HG03066 (cell line): Measurements from ENCODE around the gene GPSM1.

ENCODE experiments used
- ATAC-seq: cut with Tn5 transposase; IDR thresholded peaks from one replicate; pipeline ENCODE4 v1.9.1; 2021; ENCODE audit warnings: low read depth; ENCODE audit not compliant: unreplicated experiment

Gene GPSM1

DNA sequence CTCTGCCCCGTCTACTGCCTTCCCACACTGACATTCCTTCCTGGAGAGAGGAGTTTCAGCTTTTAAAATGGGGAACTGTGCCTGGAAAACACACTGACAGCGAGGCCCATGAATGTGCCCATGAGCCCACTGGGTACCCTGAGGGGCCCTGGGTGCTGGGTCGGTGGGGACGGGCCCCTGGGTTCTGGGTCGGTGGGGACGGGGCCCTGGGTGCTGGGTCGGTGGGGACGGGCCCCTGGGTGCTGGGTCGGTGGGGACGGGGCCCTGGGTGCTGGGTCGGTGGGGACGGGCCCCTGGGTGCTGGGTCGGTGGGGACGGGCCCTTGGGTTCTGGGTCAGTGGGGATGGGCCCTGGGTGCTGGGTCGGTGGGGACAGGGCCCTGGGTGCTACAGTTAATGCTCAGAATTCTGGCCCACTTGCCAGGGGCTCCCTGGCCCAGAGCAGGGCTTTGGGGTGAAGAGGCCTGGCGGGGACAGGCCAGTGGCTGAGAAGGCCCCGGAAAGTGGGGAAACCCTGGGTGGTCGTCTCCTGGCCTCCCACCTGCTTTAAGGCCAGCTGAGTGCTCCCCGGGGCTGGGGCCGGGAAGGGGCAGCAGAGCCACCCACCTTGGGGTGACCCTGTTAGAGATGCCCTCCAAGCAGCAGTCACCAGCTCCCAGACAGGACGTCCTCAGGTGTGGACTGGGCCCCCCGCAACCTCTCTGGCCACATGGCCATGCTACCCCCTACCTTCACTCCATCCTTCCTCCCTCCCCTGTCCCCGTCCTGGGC lies 2.5 kb downstream of the GPSM1 start:
- ATAC-seq = no peak

GRCh38 chr9:136330406-136330990 lies 3.2 kb downstream of the GPSM1 start:
- no peak for ATAC-seq

GRCh38 chr9:136331030-136331429 lies 3.7 kb downstream of the GPSM1 start:
- no peak for ATAC-seq

DNA sequence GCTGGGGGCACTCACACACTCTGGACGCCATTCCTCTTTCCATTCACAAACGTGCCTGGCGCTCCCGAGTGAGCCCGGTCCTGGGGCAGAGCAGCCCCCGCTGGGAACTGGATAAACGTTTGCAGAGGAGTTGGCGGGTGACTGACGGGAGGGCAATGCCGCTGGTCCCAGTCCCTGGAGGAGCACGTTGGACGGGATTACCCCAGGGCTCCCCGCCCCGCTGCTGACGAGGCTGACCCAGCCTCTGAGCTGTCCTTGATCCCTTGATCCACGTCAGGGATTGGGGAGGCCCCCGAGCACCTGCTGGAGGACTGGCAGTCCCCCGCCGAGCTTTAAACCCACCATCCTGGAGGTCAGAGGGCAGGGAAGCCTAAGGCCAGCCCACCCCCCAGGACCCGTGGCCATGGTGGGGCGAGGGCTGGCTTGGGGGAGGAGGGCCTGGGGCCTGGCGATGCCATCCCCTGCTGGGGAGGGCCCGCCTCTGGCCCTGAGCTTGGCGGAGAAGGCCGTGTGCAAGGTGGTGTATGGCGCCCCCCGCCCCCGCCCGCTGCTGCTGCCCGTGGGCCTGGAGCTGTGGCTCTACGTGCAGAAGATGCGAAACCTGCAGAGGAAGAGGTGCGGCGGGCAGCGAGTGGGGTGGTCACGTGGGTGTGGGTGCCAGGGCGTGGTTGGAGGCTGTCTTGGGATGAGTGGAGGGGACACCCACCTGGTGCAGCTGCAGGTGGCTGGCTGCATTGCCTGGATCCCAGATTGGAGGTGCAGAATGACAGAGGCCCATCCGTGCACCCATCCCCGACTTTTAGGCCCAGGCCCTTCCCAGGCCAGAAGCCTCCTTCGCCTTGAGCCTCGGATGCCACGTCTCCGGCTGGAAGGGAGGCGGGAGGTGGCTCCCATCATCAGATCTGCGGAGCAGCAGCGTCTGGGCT lies 4.5 kb downstream of the GPSM1 start:
- ATAC-seq = no peak

GRCh38 chr9:136332482-136332983 lies 5.2 kb downstream of the GPSM1 start:
- ATAC-seq = no peak

DNA sequence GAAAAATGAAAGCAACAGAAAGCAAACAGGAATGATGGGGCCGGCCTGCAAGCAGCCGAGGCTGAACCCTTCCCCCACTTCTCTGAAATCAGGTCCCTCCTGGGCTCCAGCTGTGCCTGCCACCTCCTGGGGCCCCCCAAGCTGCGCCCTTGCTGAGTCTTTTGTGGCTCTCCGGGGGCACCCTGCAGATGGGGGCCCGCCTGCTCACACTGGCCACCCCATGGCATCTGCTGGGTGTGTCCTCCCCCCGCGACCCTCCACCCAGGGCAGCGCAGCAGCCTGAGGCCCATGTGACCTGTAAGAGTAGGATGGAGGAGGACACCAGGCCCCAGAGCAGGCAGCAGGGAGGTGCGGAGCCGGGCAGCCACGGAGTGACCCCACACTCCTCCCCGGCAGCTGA lies 5.7 kb downstream of the GPSM1 start:
- no peak for ATAC-seq

GRCh38 chr9:136333486-136333885 lies 6.1 kb downstream of the GPSM1 start:
- no peak for ATAC-seq

- no peak for ATAC-seq
Measured at GRCh38 chr9:136334541-136334940, 7.2 kb downstream of the GPSM1 start.

GRCh38 chr9:136335296-136336155 lies 8.2 kb downstream of the GPSM1 start:
- no peak for ATAC-seq

- no peak for ATAC-seq
Measured at GRCh38 chr9:136336156-136336870, 9.0 kb downstream of the GPSM1 start.

DNA sequence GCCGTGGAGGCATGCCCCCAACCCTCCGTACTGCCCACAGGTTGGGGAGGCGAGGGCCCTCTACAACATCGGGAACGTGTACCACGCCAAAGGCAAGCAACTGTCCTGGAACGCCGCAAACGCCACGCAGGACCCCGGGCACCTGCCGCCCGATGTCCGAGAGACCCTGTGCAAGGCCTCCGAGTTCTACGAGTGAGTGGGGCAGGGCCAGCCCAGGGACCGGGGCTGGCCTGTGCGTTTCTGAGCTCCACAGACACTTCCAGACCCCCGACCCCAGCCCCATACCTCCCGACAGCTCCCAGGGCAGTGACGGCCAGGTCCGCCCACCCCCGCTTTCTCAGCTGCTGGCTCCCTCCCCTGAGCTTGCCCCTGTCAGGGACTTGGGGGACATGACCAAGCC lies 9.5 kb downstream of the GPSM1 start:
- ATAC-seq = no peak

DNA sequence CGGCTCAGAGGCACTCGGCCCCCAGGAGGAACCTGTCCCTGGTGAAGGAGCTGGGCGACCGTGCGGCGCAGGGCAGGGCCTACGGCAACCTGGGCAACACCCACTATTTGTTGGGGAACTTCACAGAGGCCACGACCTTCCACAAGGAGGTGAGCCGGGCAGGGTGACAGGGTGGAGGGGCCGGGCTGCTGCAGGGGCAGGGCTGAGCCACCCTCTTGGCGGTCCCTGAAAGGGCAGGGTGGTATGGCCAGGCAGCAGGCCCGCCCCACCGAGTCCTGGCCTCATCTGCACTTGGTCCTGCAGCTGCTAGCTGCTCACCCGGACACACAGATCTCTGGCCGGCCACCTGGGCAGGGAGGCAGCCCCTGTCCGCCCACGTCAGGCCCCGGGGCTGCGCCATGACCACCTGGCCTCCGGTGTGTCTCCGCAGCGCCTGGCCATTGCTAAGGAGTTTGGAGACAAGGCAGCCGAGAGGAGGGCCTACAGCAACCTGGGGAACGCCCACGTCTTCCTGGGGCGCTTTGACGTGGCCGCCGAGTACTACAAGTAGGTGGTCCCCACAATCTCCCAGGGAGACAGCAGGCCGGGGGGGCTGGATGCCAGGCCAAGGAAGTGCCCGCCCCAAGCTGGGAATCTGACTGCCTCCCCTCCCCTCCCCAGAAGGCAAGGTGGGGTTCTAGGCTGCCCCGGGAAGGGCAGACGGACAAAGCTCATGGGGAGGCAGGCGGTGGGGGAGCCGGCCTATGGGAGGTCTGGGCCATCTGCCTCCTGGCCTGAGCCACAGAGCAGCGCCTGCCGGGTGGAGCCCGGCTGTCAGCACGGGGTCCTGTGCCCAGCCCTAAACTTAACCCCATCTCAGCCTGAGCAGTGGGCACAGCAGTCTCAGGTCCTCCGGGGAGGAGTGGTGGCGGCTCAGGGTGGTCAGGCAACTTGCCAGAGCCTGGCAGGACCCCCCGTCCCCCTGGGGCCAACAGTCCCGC lies 10.4 kb downstream of the GPSM1 start:
- no peak for ATAC-seq

DNA sequence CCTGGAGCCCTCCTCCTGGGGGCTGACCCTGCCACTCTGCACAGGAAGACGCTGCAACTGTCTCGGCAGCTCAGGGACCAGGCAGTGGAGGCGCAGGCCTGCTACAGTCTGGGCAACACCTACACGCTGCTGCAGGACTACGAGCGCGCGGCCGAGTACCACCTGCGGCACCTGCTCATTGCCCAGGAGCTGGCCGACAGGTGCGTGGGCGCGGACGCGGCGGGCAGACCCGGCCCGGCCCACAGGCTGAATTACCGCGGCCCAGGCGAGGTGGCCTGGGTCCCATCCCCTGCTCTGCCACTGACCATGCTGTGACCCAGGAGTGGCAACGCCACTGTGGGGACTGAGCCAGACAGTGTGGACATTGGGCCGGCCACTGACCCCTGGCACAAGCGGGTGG lies 11.2 kb downstream of the GPSM1 start:
- ATAC-seq = no peak

DNA sequence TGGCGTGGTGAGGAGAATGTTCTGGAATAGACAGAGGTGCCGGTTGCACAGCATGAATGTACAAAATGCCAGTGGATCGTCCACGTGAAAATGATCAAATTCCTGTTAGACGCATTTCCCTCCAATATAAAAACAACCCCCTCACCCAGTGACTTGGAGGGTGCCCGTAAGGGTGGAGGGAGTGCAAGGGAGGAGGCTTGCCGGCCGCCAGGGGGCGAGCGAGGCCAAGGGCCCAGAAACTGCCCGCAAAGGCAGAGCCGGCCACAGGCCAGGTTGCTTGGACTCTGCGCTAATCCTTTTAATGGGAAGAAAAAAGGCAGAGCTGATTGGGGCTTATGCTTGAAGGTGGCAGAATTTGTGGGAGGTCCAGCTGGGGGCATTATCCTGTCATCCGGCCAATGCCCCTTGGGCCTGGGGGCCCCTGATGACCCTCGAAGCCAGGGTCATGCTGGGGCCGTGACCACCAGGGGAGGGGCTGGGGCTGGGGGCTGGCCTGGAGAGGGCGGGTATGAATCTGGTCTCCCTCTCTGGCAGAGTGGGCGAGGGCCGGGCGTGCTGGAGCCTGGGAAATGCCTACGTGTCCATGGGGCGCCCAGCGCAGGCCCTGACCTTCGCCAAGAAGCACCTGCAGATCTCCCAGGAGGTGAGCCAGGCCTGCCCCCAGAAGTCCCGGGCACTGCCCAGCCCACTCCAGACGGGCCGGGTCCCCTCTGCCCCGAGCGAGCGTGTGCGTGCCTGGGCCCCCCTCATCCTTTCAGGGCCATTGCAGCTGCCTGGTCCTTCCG lies 12.0 kb downstream of the GPSM1 start:
- ATAC-seq = no peak

- no peak for ATAC-seq
Measured at GRCh38 chr9:136339958-136340310, 12.6 kb downstream of the GPSM1 start.

- no peak for ATAC-seq
Measured at GRCh38 chr9:136340356-136341041, 13.2 kb downstream of the GPSM1 start.

DNA sequence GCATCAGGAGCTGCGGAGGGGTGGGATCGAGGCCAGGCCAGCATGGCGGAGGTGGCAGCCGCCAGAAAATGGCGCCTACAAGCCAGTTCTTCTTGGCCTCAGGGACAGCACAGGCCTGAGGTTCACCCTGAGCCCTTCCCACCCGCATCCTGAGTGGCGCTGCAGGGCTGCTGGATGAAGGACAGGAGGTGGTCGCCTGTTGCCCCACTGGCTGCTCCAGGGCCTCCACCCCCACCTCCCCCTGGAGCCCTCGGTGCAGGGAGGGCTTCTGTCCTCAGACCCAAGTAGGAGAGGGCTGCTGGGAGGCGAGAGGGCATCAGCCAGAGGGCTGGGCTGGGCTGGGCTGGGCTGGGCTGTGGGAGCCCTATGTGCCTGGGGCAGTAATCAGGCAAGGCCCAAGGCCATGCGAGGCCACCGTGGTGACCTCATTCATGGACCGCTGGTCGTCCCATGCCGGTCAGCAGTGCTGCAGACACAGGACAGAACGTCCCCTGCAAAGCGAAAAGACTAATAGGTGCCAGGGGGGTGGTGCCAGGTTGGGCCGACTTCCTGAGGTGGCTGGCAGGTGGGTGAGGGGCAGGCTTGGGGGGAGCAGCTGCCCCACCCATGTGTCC lies 13.8 kb downstream of the GPSM1 start:
- no peak for ATAC-seq
